BLaER1 (cell line): Measurements from ENCODE around the gene HSD17B12.
A peak's percentile ranks its signal among the peaks of the same experiment; 100 is the strongest.

Source experiments
- H3K27ac ChIP-seq: shearing (Covaris generic); formaldehyde crosslinking; 2 replicates; pipeline ENCODE4 v1.8.1; 2022
- H3K27me3 ChIP-seq: shearing (Covaris generic); formaldehyde crosslinking; 2 replicates; pipeline ENCODE4 v1.8.1; 2022
- H3K36me3 ChIP-seq: shearing (Covaris generic); formaldehyde crosslinking; 2 replicates; pipeline ENCODE4 v1.8.1; 2022
- H3K4me1 ChIP-seq: shearing (Covaris generic); formaldehyde crosslinking; 2 replicates; pipeline ENCODE4 v1.8.1; 2022
- H3K4me2 ChIP-seq: shearing (Covaris generic); formaldehyde crosslinking; 2 replicates; pipeline ENCODE4 v1.8.1; 2022
- H3K4me3 ChIP-seq: shearing (Covaris generic); formaldehyde crosslinking; 2 replicates; pipeline ENCODE4 v1.8.1; 2022
- H3K9ac ChIP-seq: shearing (Covaris generic); formaldehyde crosslinking; 2 replicates; pipeline ENCODE4 v1.8.1; 2022
- H3K9me3 ChIP-seq: shearing (Covaris generic); formaldehyde crosslinking; 2 replicates; pipeline ENCODE4 v1.8.1; 2022
- H4K20me1 ChIP-seq: shearing (Covaris generic); formaldehyde crosslinking; 2 replicates; pipeline ENCODE4 v1.8.1; 2022
- Cebpa-rat ChIP-seq: shearing (Covaris generic); IDR thresholded peaks from 2 replicates; pipeline ENCODE4 v1.8.1; 2022

The HSD17B12 gene

DNA sequence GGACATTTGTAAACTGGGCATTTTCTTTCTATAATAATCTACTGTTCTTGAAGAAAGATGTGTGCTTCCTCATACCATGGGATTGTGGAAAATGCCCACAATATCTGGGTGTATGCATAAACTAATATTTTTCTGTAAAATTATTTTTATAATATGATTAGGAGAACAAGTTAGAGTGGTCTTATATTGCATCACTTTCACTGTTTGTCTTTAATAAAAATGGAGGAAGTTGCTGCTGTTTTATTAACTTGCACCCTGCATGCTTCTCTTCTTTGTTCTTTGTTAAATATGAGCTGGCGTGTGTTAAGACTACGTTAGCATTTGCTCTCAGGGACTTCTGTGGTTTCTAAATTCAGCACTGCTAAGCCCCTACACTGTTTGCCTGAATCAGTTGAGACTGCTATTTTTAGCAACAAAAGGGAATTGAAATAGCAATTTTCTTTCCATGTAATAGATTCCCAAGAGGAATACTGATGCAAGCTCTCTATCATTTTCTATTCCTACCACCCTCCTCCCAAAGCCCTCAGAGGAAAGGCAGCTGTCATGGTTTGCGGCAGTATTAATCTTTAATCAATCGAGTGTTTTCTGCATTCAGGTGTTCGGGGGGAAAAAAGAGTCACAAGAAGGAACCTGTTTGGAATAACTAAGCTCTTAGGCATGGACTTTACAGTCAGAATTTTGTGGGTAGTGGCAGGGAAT lies 56.1 kb downstream of the HSD17B12 start:
- Histone ChIP-seq H4K20me1 (no peaks in the 10 kb centered on the region), H3K9ac (peak overlapping the region; percentile 85), H3K4me2 (peak overlapping the region; percentile 91), H3K36me3 (peaks cover 49% of the 10 kb centered on the region), H3K27me3 (no peaks in the 10 kb centered on the region), H3K4me1 (peaks cover 59% of the 10 kb centered on the region), H3K9me3 (peaks cover 50% of the 10 kb centered on the region), H3K27ac (peak overlapping the region; percentile 95), H3K4me3 (peak overlapping the region; percentile 53)
- TF ChIP-seq Cebpa-rat: peak; percentile 22; the same call in 1 of the 2 replicates

DNA sequence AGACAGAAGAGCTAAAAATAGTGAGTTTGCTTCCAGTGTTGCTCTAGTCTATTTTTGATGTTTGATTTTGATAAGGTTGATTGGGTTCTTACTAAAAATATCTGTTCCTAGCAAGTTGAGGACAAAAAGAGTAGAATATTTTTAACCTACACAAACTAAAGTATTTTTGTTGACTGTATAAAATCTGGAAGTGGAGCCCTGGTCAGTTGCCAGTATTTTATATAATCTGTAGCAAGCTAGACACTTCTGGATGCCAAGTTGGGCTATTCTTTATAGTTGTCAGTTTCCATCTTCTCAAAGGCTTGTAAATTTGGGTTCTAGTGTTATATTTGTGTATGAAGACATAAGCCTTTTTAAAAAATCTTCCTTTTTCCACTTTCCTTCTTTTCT lies 56.7 kb downstream of the HSD17B12 start:
- Histone ChIP-seq H3K9me3 (peaks cover 50% of the 10 kb centered on the region), H3K4me2 (peak overlapping the region; percentile 91), H3K4me1 (peaks cover 59% of the 10 kb centered on the region), H3K27ac (peak overlapping the region; percentile 95), H4K20me1 (no peaks in the 10 kb centered on the region), H3K4me3 (peak overlapping the region; percentile 53), H3K36me3 (peaks cover 46% of the 10 kb centered on the region), H3K9ac (peak overlapping the region; percentile 85), H3K27me3 (no peaks in the 10 kb centered on the region)
- no peak for TF ChIP-seq Cebpa-rat

DNA sequence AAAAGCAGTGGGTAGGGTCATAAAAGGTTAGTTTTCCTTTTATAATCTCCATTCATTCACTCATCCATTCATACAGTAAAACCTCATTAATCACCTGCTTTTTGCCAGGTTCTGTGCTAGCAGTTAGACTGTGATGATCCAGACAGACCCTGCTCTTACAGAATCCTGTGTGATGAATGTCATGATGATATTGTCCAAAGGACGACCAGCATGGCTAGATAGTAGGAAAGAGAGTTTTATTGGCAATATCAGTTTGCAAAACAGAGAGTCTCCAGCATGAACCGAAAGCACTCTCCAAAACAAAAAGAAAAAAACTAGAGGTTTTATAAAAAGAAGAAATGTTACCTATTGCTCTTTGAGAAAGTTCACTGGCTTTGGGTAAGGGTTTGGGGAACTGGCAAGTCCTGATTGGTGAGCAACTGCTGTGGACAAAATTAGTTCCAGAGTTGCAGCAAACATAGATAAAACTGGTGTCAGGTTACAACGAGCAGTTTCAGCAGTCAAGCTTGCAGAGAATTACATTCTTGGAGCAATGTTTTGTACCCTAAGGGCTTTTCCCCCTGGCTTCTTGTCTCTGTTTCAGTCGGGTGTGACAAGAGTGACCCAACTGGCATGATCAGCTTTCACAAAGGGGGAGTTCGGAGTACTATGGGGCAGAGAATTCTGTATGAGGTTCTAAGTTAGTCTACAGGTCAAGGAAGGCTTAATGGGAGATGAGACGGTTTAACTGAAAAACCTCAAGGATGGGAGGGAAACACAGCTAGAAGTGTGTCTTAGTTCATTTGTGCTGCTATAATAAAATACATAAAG lies 58.3 kb downstream of the HSD17B12 start:
- no peak for TF ChIP-seq Cebpa-rat
- H4K20me1 ChIP-seq: no peaks in the 10 kb centered on the region
- peak overlapping the region; percentile 91 for H3K4me2 ChIP-seq
- H3K4me3 ChIP-seq: peak overlapping the region; percentile 47
- peaks cover 59% of the 10 kb centered on the region for H3K4me1 ChIP-seq
- peaks cover 48% of the 10 kb centered on the region for H3K9me3 ChIP-seq
- H3K27me3 ChIP-seq: no peaks in the 10 kb centered on the region
- peak overlapping the region; percentile 42; the same call in 1 of the 2 replicates for H3K9ac ChIP-seq
- peaks cover 43% of the 10 kb centered on the region for H3K36me3 ChIP-seq
- H3K27ac ChIP-seq: peak overlapping the region; percentile 95

- TF ChIP-seq Cebpa-rat: no peak
- Histone ChIP-seq H3K9me3 (peaks cover 41% of the 10 kb centered on the region), H3K4me1 (no peaks in the 10 kb centered on the region), H3K36me3 (peaks cover 62% of the 10 kb centered on the region), H3K4me3 (no peak overlapping the region), H4K20me1 (no peaks in the 10 kb centered on the region), H3K4me2 (no peak overlapping the region), H3K27me3 (no peaks in the 10 kb centered on the region), H3K27ac (no peak overlapping the region), H3K9ac (no peak overlapping the region)
Observed at GRCh38 chr11:43746670-43747069, 66.1 kb downstream of the HSD17B12 start.

- no peak overlapping the region for H3K4me2 ChIP-seq
- no peaks in the 10 kb centered on the region for H4K20me1 ChIP-seq
- H3K4me1 ChIP-seq: no peaks in the 10 kb centered on the region
- no peak overlapping the region for H3K4me3 ChIP-seq
- H3K27ac ChIP-seq: no peak overlapping the region
- no peak for TF ChIP-seq Cebpa-rat
- no peaks in the 10 kb centered on the region for H3K27me3 ChIP-seq
- H3K36me3 ChIP-seq: peaks cover 65% of the 10 kb centered on the region
- no peak overlapping the region for H3K9ac ChIP-seq
- peaks cover 35% of the 10 kb centered on the region for H3K9me3 ChIP-seq
Observed at GRCh38 chr11:43747130-43747802, 66.7 kb downstream of the HSD17B12 start.

GRCh38 chr11:43748095-43748494 lies 67.6 kb downstream of the HSD17B12 start:
- no peaks in the 10 kb centered on the region for H3K4me1 ChIP-seq
- no peak overlapping the region for H3K9ac ChIP-seq
- H3K27me3 ChIP-seq: no peaks in the 10 kb centered on the region
- no peak overlapping the region for H3K27ac ChIP-seq
- no peaks in the 10 kb centered on the region for H4K20me1 ChIP-seq
- H3K9me3 ChIP-seq: peaks cover 29% of the 10 kb centered on the region
- H3K36me3 ChIP-seq: peaks cover 61% of the 10 kb centered on the region
- H3K4me2 ChIP-seq: no peak overlapping the region
- TF ChIP-seq Cebpa-rat: no peak
- no peak overlapping the region for H3K4me3 ChIP-seq

DNA sequence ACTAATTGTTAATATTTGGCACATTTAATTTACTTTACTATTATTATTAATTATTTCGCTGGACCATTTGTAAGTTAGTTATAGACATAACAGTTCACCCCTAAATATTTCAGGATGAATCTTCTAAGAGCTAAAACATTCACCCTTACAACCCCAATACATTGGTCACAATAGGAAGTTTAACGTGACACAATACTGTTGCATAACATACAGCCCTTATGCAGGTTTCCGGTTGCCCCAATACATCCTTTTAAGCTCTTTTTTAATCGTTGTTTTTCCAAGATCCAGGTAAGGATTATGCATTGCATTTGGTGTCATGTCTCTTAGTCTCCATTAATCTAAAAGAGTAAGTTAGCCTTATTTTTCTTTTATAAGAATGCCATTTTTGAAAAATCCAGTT lies 71.2 kb downstream of the HSD17B12 start:
- H3K27me3 ChIP-seq: no peaks in the 10 kb centered on the region
- no peak overlapping the region for H3K9ac ChIP-seq
- H3K36me3 ChIP-seq: peaks cover 62% of the 10 kb centered on the region
- peaks cover 14% of the 10 kb centered on the region for H3K9me3 ChIP-seq
- H4K20me1 ChIP-seq: no peaks in the 10 kb centered on the region
- H3K4me2 ChIP-seq: no peak overlapping the region
- no peak overlapping the region for H3K4me3 ChIP-seq
- no peaks in the 10 kb centered on the region for H3K4me1 ChIP-seq
- no peak for TF ChIP-seq Cebpa-rat
- H3K27ac ChIP-seq: no peak overlapping the region

- Histone ChIP-seq H4K20me1 (no peaks in the 10 kb centered on the region), H3K9ac (no peak overlapping the region), H3K36me3 (peaks cover 79% of the 10 kb centered on the region), H3K27me3 (no peaks in the 10 kb centered on the region), H3K9me3 (peaks cover 3% of the 10 kb centered on the region), H3K4me3 (no peak overlapping the region), H3K4me2 (no peak overlapping the region), H3K27ac (no peak overlapping the region), H3K4me1 (no peaks in the 10 kb centered on the region)
- TF ChIP-seq Cebpa-rat: no peak
Observed at GRCh38 chr11:43756575-43756974, 76.0 kb downstream of the HSD17B12 start.

DNA sequence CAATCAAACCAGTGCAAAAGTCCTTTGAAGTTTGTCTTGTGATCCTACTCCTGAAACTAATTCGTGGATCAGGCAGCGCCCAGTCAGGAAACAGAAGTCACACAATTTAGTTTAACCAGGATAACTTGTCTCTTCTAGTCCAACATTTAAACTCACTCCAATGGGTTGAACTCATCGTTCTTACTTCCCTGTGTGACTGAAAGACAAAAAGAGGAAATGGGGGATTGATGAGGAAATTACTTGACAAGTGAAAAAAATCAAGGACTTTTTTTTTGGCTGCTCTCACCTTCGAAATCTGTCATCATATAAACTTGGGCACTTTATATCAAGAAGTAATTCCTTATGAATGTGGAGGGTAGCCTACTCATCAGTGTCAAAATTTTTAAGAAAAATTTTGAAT lies 78.4 kb downstream of the HSD17B12 start:
- Histone ChIP-seq H3K36me3 (peaks cover 71% of the 10 kb centered on the region), H3K27ac (no peak overlapping the region), H3K4me2 (no peak overlapping the region), H3K4me3 (no peak overlapping the region), H3K27me3 (no peaks in the 10 kb centered on the region), H4K20me1 (no peaks in the 10 kb centered on the region), H3K9me3 (peaks cover 3% of the 10 kb centered on the region), H3K9ac (no peak overlapping the region), H3K4me1 (no peaks in the 10 kb centered on the region)
- TF ChIP-seq Cebpa-rat: no peak

GRCh38 chr11:43760902-43761301 lies 80.4 kb downstream of the HSD17B12 start:
- H3K27ac ChIP-seq: no peak overlapping the region
- H3K4me2 ChIP-seq: no peak overlapping the region
- no peaks in the 10 kb centered on the region for H3K27me3 ChIP-seq
- no peaks in the 10 kb centered on the region for H3K4me1 ChIP-seq
- H3K36me3 ChIP-seq: peaks cover 69% of the 10 kb centered on the region
- H3K9ac ChIP-seq: no peak overlapping the region
- no peaks in the 10 kb centered on the region for H4K20me1 ChIP-seq
- no peak overlapping the region for H3K4me3 ChIP-seq
- TF ChIP-seq Cebpa-rat: no peak
- H3K9me3 ChIP-seq: peaks cover 18% of the 10 kb centered on the region
